ENCODE results near the gene RCCD1.
"Not testable (repeated sequence)": the region's sequence is repeated elsewhere in the genome, so short reads cannot be mapped to it uniquely, and the experiment has no call there.

- TF ChIP-seq, protein P1, sequence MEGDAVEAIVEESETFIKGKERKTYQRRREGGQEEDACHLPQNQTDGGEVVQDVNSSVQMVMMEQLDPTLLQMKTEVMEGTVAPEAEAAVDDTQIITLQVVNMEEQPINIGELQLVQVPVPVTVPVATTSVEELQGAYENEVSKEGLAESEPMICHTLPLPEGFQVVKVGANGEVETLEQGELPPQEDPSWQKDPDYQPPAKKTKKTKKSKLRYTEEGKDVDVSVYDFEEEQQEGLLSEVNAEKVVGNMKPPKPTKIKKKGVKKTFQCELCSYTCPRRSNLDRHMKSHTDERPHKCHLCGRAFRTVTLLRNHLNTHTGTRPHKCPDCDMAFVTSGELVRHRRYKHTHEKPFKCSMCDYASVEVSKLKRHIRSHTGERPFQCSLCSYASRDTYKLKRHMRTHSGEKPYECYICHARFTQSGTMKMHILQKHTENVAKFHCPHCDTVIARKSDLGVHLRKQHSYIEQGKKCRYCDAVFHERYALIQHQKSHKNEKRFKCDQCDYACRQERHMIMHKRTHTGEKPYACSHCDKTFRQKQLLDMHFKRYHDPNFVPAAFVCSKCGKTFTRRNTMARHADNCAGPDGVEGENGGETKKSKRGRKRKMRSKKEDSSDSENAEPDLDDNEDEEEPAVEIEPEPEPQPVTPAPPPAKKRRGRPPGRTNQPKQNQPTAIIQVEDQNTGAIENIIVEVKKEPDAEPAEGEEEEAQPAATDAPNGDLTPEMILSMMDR (conservative IDR thresholded peaks at IDR 0.05; ENCODE audit: low read depth, low read length), result not testable (repeated sequence)
- TF ChIP-seq EZH2 (IDR thresholded peaks at IDR 0.05; ENCODE audit: borderline replicate concordance, low read depth, low read length, poor library complexity, severe bottlenecking), result not testable (repeated sequence)
Measured at GRCh38 chr15:90928106-90928505, 26.6 kb upstream of the RCCD1 start.

Measured in A673 (cell line).